OCI-LY1 (cell line): ENCODE measurements around the gene PPP1R14C.

ENCODE experiments used
- CTCF ChIP-seq: fragments of 200-600 bp; sonication (generic), shearing (Covaris generic); IDR thresholded peaks from 2 replicates; pipeline ENCODE4 v1.5.1; 2017; ENCODE audit warnings: mild to moderate bottlenecking, antibody characterized with exemption, low read length, moderate library complexity, mixed read lengths
- EZH2 ChIP-seq: fragments of 200-600 bp; sonication (generic), shearing (Covaris generic); IDR thresholded peaks from 2 replicates; pipeline ENCODE4 v1.8.0; 2017; ENCODE audit warnings: borderline replicate concordance, mixed run types, mild to moderate bottlenecking, antibody characterized with exemption, low read length, moderate library complexity, mixed read lengths

- TF ChIP-seq CTCF (no peak), EZH2 (no peak)
These were observed 3.0 kb downstream of the PPP1R14C start for GRCh38 chr6:150145830-150146229.
